ENCODE data around the gene MPP2. TPM values are rescaled to one million over a fixed set of nuclear protein-coding genes. Genes with fewer than 3 reads are reported as not detected.

MPP2 gene
- total RNA-seq, 1 donor = 0.72 TPM

DNA sequence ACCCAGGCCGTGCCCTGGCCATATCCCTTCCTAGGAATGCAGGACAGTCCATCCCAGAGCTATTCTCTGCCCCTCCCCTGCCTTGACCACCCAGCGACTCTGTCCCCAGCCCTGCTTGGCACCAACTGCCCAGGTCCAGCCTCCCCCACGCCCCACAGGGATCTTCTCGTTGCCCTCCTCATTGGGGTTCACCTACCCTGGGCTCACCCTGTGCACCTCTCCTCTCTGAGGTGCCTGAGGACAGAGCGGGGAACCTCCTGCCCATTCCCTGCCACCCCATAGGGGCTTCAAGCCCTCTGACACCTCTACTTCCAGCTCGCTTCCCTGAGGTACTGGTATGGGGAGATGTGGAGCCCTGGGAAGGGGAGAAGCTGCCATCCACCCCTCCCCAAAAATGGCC lies 6.2 kb upstream of the MPP2 start:
- no peaks in the 10 kb centered on the region for H3K9me3 ChIP-seq (ENCODE audit: low read depth, low read length)
- no peak overlapping the region for H2AFZ ChIP-seq (ENCODE audit: low read length)
- no peak for TF ChIP-seq CTCF (IDR thresholded peaks at IDR 0.05; ENCODE audit: extremely low read depth, low read depth, low read length)
- H3K79me2 ChIP-seq (ENCODE audit: insufficient read depth, low read length) = no peaks in the 10 kb centered on the region
- H3K4me1 ChIP-seq (ENCODE audit: insufficient read depth, low read length) = no peaks in the 10 kb centered on the region
- no peak for DNase-seq (ENCODE audit: insufficient read length, low spot score, missing footprints)
- H3K27ac ChIP-seq (ENCODE audit: low read depth, low read length) = no peak overlapping the region
- H3K36me3 ChIP-seq (ENCODE audit: insufficient read depth, low read length) = no peaks in the 10 kb centered on the region
- H3K27me3 ChIP-seq (ENCODE audit: insufficient read depth, low read length) = peaks cover 29% of the 10 kb centered on the region
- no peaks in the 10 kb centered on the region for H4K20me1 ChIP-seq (ENCODE audit: insufficient read depth, low read length)
- no peak overlapping the region for H3K4me3 ChIP-seq (ENCODE audit: insufficient read depth, low read length)
- no peak overlapping the region for H3K4me2 ChIP-seq (ENCODE audit: insufficient read depth, low read length)

DNA sequence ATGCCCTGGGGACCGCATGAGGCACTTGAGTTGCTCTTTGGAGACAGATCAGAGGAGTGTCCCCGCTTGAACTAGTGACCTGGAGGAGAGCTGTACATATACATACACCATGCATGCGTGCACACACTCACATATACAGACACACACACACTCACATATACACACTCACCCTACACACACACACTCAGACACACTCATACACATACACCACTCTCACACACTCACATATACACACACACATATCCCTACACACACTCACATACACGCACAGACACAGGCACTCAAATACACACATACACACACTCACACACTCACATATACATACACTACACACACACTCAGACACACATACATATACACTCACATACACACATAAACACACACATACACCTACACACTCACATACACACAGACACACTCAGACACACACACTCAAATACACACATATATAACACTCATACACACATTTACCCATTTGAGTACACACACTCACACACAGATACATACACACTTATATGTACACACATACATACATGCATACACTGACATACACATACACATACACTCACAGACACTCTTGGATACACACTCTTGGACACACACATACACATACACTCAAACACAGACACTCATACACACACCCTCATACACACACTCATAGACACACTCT lies 5.4 kb upstream of the MPP2 start:
- H3K27me3 ChIP-seq (ENCODE audit: insufficient read depth, low read length) = peaks cover 34% of the 10 kb centered on the region
- no peaks in the 10 kb centered on the region for H3K79me2 ChIP-seq (ENCODE audit: insufficient read depth, low read length)

DNA sequence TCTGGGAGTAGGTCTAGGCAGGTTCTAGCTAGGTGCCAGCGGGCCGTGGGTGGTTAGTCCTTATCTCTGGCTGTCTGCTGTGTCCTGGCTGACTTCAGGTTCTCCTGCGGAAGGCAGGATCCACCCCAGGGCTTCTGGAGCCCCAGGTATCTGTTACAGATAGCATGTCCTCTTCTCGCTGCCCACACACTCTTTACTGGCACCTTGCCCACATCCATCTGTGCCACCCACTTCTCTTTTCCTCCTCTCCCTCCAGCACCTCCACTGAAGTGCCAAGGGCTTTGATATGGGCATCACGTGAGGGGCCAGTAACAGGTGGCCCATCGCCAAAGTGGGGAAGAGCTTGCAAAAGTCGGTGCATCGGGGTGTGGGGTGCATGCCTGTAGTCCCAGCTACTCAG lies 4.6 kb upstream of the MPP2 start:
- Histone ChIP-seq H3K4me1 (ENCODE audit: insufficient read depth, low read length) (peaks cover 9% of the 10 kb centered on the region), H3K9me3 (ENCODE audit: low read depth, low read length) (no peaks in the 10 kb centered on the region), H2AFZ (ENCODE audit: low read length) (no peak overlapping the region), H3K4me2 (ENCODE audit: insufficient read depth, low read length) (no peak overlapping the region), H3K36me3 (ENCODE audit: insufficient read depth, low read length) (no peaks in the 10 kb centered on the region), H3K27me3 (ENCODE audit: insufficient read depth, low read length) (peaks cover 31% of the 10 kb centered on the region), H4K20me1 (ENCODE audit: insufficient read depth, low read length) (no peaks in the 10 kb centered on the region), H3K79me2 (ENCODE audit: insufficient read depth, low read length) (no peaks in the 10 kb centered on the region), H3K4me3 (ENCODE audit: insufficient read depth, low read length) (no peak overlapping the region), H3K27ac (ENCODE audit: low read depth, low read length) (no peak overlapping the region)
- no peak for DNase-seq (ENCODE audit: insufficient read length, low spot score, missing footprints)
- no peak for TF ChIP-seq CTCF (IDR thresholded peaks at IDR 0.05; ENCODE audit: extremely low read depth, low read depth, low read length)

More for the DNA sequence above, 5.4 kb upstream of the MPP2 start:
- no peak for DNase-seq (ENCODE audit: insufficient read length, low spot score, missing footprints)
- Histone ChIP-seq H3K4me1 (ENCODE audit: insufficient read depth, low read length) (peaks cover 5% of the 10 kb centered on the region), H3K9me3 (ENCODE audit: low read depth, low read length) (no peaks in the 10 kb centered on the region), H3K4me2 (ENCODE audit: insufficient read depth, low read length) (no peak overlapping the region), H3K27ac (ENCODE audit: low read depth, low read length) (no peak overlapping the region), H3K4me3 (ENCODE audit: insufficient read depth, low read length) (no peak overlapping the region), H3K36me3 (ENCODE audit: insufficient read depth, low read length) (no peaks in the 10 kb centered on the region), H4K20me1 (ENCODE audit: insufficient read depth, low read length) (no peaks in the 10 kb centered on the region), H2AFZ (ENCODE audit: low read length) (no peak overlapping the region)
- TF ChIP-seq CTCF (IDR thresholded peaks at IDR 0.05; ENCODE audit: extremely low read depth, low read depth, low read length) = no peak

- no peak for TF ChIP-seq CTCF (IDR thresholded peaks at IDR 0.05; ENCODE audit: extremely low read depth, low read depth, low read length)
- H3K27me3 ChIP-seq (ENCODE audit: insufficient read depth, low read length) = peaks cover 41% of the 10 kb centered on the region
- no peak for DNase-seq (ENCODE audit: insufficient read length, low spot score, missing footprints)
Observed at GRCh38 chr17:43909537-43910231, 2.3 kb upstream of the MPP2 start.

More at GRCh38 chr17:43909537-43910231, 2.3 kb upstream of the MPP2 start:
- H3K27ac ChIP-seq (ENCODE audit: low read depth, low read length) = no peak overlapping the region
- no peaks in the 10 kb centered on the region for H4K20me1 ChIP-seq (ENCODE audit: insufficient read depth, low read length)
- H3K4me1 ChIP-seq (ENCODE audit: insufficient read depth, low read length) = peaks cover 15% of the 10 kb centered on the region
- no peaks in the 10 kb centered on the region for H3K79me2 ChIP-seq (ENCODE audit: insufficient read depth, low read length)
- no peak overlapping the region for H2AFZ ChIP-seq (ENCODE audit: low read length)
- H3K4me3 ChIP-seq (ENCODE audit: insufficient read depth, low read length) = no peak overlapping the region
- H3K4me2 ChIP-seq (ENCODE audit: insufficient read depth, low read length) = no peak overlapping the region
- H3K36me3 ChIP-seq (ENCODE audit: insufficient read depth, low read length) = no peaks in the 10 kb centered on the region
- no peaks in the 10 kb centered on the region for H3K9me3 ChIP-seq (ENCODE audit: low read depth, low read length)
